K562 (cell line): ENCODE measurements around the gene RPS23.

Experiments used
- BRCA1 ChIP-seq, 2 experiments: fragments of 450-650 bp in 1 of 2; sonication (generic) in 1 of 2; formaldehyde crosslinking in 1 of 2; IDR thresholded peaks; 2 replicates each; pipeline versions ENCODE4 v1.5.0 to v1.6.1; 2017 to 2020; ENCODE audit warnings: mild to moderate bottlenecking in 1 of 2, missing genetic modification reagents in 1 of 2
- FOXP4 ChIP-seq: sonication (generic); formaldehyde crosslinking; IDR thresholded peaks from 2 replicates; pipeline ENCODE4 v1.8.0; 2022; ENCODE audit warnings: mild to moderate bottlenecking, missing genetic modification reagents, borderline replicate concordance
- POLR2AphosphoS5 ChIP-seq: IDR thresholded peaks from 2 replicates; pipeline ENCODE4 v1.6.1; 2011; ENCODE audit warnings: mild to moderate bottlenecking, low read depth, low read length, moderate library complexity; ENCODE audit not compliant: control insufficient read depth, insufficient read depth
- RBM34 ChIP-seq: fragments of 200-400 bp; formaldehyde crosslinking; IDR thresholded peaks from 2 replicates; pipeline ENCODE4 v1.6.1; 2018; ENCODE audit warnings: low read length, borderline replicate concordance; ENCODE audit not compliant: insufficient read depth
- USF2 ChIP-seq: sonication (generic); formaldehyde crosslinking; IDR thresholded peaks from 2 replicates; pipeline ENCODE4 v1.5.0; 2020; ENCODE audit warnings: missing genetic modification reagents
- ZNF121 ChIP-seq: sonication (generic); formaldehyde crosslinking; conservative IDR thresholded peaks from 2 replicates; pipeline ENCODE4 v1.8.0; 2022; ENCODE audit warnings: missing genetic modification reagents
- ZNF830 ChIP-seq: fragments of 250-450 bp; sonication (Bioruptor Pico); IDR thresholded peaks from 2 replicates; pipeline ENCODE4 v1.5.0; 2021; ENCODE audit warnings: mild to moderate bottlenecking

GRCh38 chr5:82309091-82309531 lies 31.0 kb upstream of the RPS23 start:
- TF ChIP-seq ZNF830 (CRISPR knock-in tag) = no peak
- no peak for TF ChIP-seq FOXP4
- TF ChIP-seq USF2 (CRISPR knock-in tag) = no peak
- TF ChIP-seq ZNF121 (CRISPR knock-in tag) = no peak
- TF ChIP-seq RBM34 = no peak
- TF ChIP-seq BRCA1 (IDR thresholded peaks at IDR 0.05) = no peak
- TF ChIP-seq BRCA1 (CRISPR knock-in tag; IDR thresholded peaks at IDR 0.05) = no peak
- no peak for TF ChIP-seq POLR2AphosphoS5
